ENCODE data around the gene PROCR. TPM values are rescaled to one million over a fixed set of nuclear protein-coding genes. Genes with fewer than 3 reads are reported as not detected.

PROCR gene
- total and polyA plus RNA-seq, 4 donors = 45.0 to 128 (median 78.2) TPM

GRCh38 chr20:35223941-35224340 is 52.1 kb downstream of the PROCR start:
- H3K4me3 ChIP-seq (ENCODE audit: low read length in 2 of 2) = no peak overlapping the region
- no peaks in the 10 kb centered on the region for H3K36me3 ChIP-seq (ENCODE audit: control insufficient read depth in 1 of 2, insufficient read depth in 2 of 2, low read length in 1 of 2)
- WGBS, 2 donors = 95 to 97% methylated on average over 5 of the region's 5 CpGs
- ATAC-seq (ENCODE audit: low FRiP score) (no peak), DNase-seq (no peak)
- intact Hi-C loops (cut with DNase I) = no loop called here
- H3K9me3 ChIP-seq (ENCODE audit: control insufficient read depth, low read length) = no peaks in the 10 kb centered on the region
- no peaks in the 10 kb centered on the region for H3K27me3 ChIP-seq (ENCODE audit: control insufficient read depth in 1 of 2, insufficient read depth in 2 of 2, low read length in 1 of 2)
- H3K27ac ChIP-seq (ENCODE audit: low read depth in 1 of 2, low read length in 2 of 2) = no peak overlapping the region
- no peaks in the 10 kb centered on the region for H3K4me1 ChIP-seq (ENCODE audit: control insufficient read depth in 1 of 2, insufficient read depth in 2 of 2, low read length in 2 of 2)

DNA sequence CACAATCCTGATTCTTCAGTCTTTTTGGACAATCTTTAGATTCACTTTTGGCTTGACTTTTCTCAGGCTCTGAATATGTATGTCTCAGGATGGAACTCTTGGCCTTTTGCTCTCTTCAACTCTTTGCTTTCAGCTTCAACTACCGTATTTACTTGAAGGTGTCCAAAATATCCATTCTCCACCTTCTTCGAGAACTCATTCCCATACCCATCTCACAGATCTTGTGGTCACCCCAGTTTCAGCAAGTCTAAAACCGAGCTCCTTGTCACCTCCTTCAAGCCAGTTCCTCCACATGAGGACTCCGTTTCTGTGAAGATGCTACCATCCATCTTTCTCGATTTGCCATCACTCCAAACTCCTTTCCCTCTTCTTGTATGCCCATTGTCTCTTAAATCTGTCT is 52.7 kb downstream of the PROCR start:
- Histone ChIP-seq H3K4me1 (ENCODE audit: control insufficient read depth in 1 of 2, insufficient read depth in 2 of 2, low read length in 2 of 2) (no peaks in the 10 kb centered on the region), H3K9me3 (ENCODE audit: control insufficient read depth, low read length) (no peaks in the 10 kb centered on the region), H3K4me3 (ENCODE audit: low read length in 2 of 2) (no peak overlapping the region), H3K36me3 (ENCODE audit: control insufficient read depth in 1 of 2, insufficient read depth in 2 of 2, low read length in 1 of 2) (no peaks in the 10 kb centered on the region), H3K27me3 (ENCODE audit: control insufficient read depth in 1 of 2, insufficient read depth in 2 of 2, low read length in 1 of 2) (no peaks in the 10 kb centered on the region), H3K27ac (ENCODE audit: low read depth in 1 of 2, low read length in 2 of 2) (no peak overlapping the region)
- ATAC-seq (ENCODE audit: low FRiP score) (no peak), DNase-seq (no peak)
- 95% methylated on average over 5 of the region's 5 CpGs for WGBS, 2 donors
- intact Hi-C loops (cut with DNase I) = no loop called here

DNA sequence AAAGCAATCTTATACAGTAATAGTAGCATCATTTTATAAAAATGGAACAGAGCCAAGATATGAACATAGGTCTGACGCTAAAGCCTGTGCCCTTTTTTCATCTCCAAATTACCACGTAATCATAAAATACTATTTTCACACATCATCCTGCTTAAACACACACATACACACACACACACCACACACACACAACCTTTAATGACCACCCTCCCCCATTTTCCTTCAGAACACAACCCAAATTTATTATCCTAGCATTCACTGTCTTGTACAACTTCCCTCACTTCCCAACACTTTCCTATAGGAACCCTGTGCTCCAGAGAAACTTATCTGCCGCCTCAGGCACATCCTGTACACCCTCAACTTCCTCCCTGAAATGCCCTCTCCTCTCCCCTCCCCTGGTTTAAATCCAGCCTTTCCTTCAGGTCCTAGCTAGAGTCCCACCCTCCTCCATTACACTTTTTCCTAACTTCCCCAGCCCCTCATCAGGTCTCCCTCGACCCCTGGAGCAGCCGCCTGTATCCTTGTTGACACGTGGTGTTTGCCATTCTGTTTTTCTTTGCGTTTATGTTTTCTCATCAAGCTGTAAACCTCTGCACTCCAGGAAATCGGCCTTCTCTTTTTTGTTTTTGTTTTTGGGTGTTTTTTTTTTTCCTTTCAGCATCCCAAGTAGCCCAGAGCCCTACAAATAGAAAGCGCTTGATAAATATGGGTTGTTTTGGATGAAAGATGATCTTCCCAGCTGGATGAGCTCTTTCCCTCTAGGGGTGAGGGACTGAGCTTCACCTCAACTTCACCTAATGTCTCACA is 53.6 kb downstream of the PROCR start:
- ATAC-seq (ENCODE audit: low FRiP score) (peak; percentile 41), DNase-seq (no peak)
- Histone ChIP-seq H3K27me3 (ENCODE audit: control insufficient read depth in 1 of 2, insufficient read depth in 2 of 2, low read length in 1 of 2) (no peaks in the 10 kb centered on the region), H3K4me1 (ENCODE audit: control insufficient read depth in 1 of 2, insufficient read depth in 2 of 2, low read length in 2 of 2) (no peaks in the 10 kb centered on the region), H3K27ac (ENCODE audit: low read depth in 1 of 2, low read length in 2 of 2) (no peak overlapping the region), H3K4me3 (ENCODE audit: low read length in 2 of 2) (no peak overlapping the region), H3K9me3 (ENCODE audit: control insufficient read depth, low read length) (no peaks in the 10 kb centered on the region), H3K36me3 (ENCODE audit: control insufficient read depth in 1 of 2, insufficient read depth in 2 of 2, low read length in 1 of 2) (no peaks in the 10 kb centered on the region)
- WGBS, 2 donors = 72 to 77% methylated on average over 9 of the region's 9 CpGs
- intact Hi-C loops (cut with DNase I) = no loop called here

GRCh38 chr20:35226126-35226883 is 54.4 kb downstream of the PROCR start, which contains the start of gene MMP24:
Gene MMP24 (plus strand): TSS chr20:35226690. CDS start chr20:35226739, 49 bp downstream.
- no peak for DNase-seq
- intact Hi-C loops (cut with DNase I) = no loop called here
- Histone ChIP-seq H3K36me3 (ENCODE audit: control insufficient read depth in 1 of 2, insufficient read depth in 2 of 2, low read length in 1 of 2) (no peaks in the 10 kb centered on the region), H3K9me3 (ENCODE audit: control insufficient read depth, low read length) (no peaks in the 10 kb centered on the region), H3K4me1 (ENCODE audit: control insufficient read depth in 1 of 2, insufficient read depth in 2 of 2, low read length in 2 of 2) (no peaks in the 10 kb centered on the region), H3K27me3 (ENCODE audit: control insufficient read depth in 1 of 2, insufficient read depth in 2 of 2, low read length in 1 of 2) (no peaks in the 10 kb centered on the region), H3K27ac (ENCODE audit: low read depth in 1 of 2, low read length in 2 of 2) (no peak within 1 kb of the TSS), H3K4me3 (ENCODE audit: low read length in 2 of 2) (peak within 1 kb of the TSS; percentile 57 to 80)
- WGBS, 2 donors = 3 to 7% methylated on average over 26 to 70 of the region's 70 CpGs
- no peak for ATAC-seq (ENCODE audit: low FRiP score)

Other genes starting within 250 kb of the PROCR start
- gene GSS, start 216.3 kb upstream of the PROCR start, total RNA-seq = 10 to 100 TPM; 22.9 to 24.3 TPM
- 10 to 100 TPM; 12.9 to 31.5 TPM for gene GSS, start 216.3 kb upstream of the PROCR start, polyA plus RNA-seq
- under 1 TPM; 0.57 to 0.88 TPM for gene MYH7B, start 216.2 kb upstream of the PROCR start, total RNA-seq
- 1 to 10 TPM in 1 of 2 donors, under 1 TPM in 1; 0.13 to 4.6 TPM for gene MYH7B, start 216.2 kb upstream of the PROCR start, polyA plus RNA-seq
- 10 to 100 TPM; 53.4 to 58.3 TPM for gene TRPC4AP, start 79.3 kb upstream of the PROCR start, total RNA-seq
- 10 to 100 TPM; 18.8 to 56.2 TPM for gene TRPC4AP, start 79.3 kb upstream of the PROCR start, polyA plus RNA-seq
- gene EDEM2, start 24.7 kb upstream of the PROCR start, total RNA-seq = 10 to 100 TPM; 21.6 to 23.4 TPM
- gene EDEM2, start 24.7 kb upstream of the PROCR start, polyA plus RNA-seq = 10 to 100 TPM; 11.0 to 32.1 TPM
- 1 to 10 TPM in 1 of 2 donors, under 1 TPM in 1; 0.52 to 1.2 TPM for gene MMP24, start 54.6 kb downstream of the PROCR start, total RNA-seq
- under 1 TPM; 0.20 to 0.63 TPM for gene MMP24, start 54.6 kb downstream of the PROCR start, polyA plus RNA-seq
- gene MMP24OS, start 106.0 kb downstream of the PROCR start, total RNA-seq = 10 to 100 TPM; 58.6 to 79.2 TPM
- 10 to 100 TPM; 50.8 to 61.4 TPM for gene MMP24OS, start 106.0 kb downstream of the PROCR start, polyA plus RNA-seq
- gene EIF6, start 112.7 kb downstream of the PROCR start, total RNA-seq = 10 to 100 TPM; 61.0 to 77.7 TPM
- gene EIF6, start 112.7 kb downstream of the PROCR start, polyA plus RNA-seq = 100 to 1,000 TPM in 1 of 2 donors, 10 to 100 TPM in 1; 78.1 to 147 TPM
- gene FAM83C, start 120.4 kb downstream of the PROCR start, total RNA-seq = not detected
- gene FAM83C, start 120.4 kb downstream of the PROCR start, polyA plus RNA-seq = not detected
- gene UQCC1, start 239.9 kb downstream of the PROCR start, total RNA-seq = 10 to 100 TPM; 38.6 to 42.9 TPM
- 10 to 100 TPM; 10.8 to 26.8 TPM for gene UQCC1, start 239.9 kb downstream of the PROCR start, polyA plus RNA-seq